Stimulated activated CD4-positive, alpha-beta T cell treated with anti-CD3 and anti-CD28 coated beads, Interleukin-4, amount 100 ng/mL, for 1 hour (primary cell): ENCODE data around the gene COL13A1.

Experiments used
- DNase-seq: peaks from one replicate; pipeline ENCODE4 v3.0.0-alpha.2; 2020

COL13A1 gene

GRCh38 chr10:69847883-69848282, 46.2 kb downstream of the COL13A1 start:
- DNase-seq: no peak

GRCh38 chr10:69848454-69848853, 46.7 kb downstream of the COL13A1 start:
- DNase-seq: no peak

GRCh38 chr10:69849825-69850224, 48.1 kb downstream of the COL13A1 start:
- DNase-seq: no peak

DNA sequence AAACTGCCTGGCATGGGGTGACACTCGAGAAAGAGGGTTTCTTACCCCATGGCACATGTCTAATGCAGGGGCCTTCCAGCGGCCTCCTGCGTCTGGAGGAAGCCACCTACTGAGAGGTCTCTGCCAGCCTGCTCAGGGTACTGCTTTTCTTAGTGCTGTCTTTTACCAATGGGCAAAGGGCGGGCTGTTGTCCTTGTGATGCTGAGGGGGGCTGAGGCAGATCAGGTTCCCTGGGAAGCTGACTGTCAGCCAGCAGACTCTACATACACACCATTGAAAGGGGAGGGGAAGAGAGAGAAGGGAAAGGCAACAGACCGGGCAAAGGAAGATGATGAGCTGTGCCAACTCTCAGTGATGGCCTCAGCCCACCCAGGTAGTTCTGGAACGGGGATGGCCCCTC, 48.7 kb downstream of the COL13A1 start:
- no peak for DNase-seq

GRCh38 chr10:69851306-69851705, 49.6 kb downstream of the COL13A1 start:
- no peak for DNase-seq

DNA sequence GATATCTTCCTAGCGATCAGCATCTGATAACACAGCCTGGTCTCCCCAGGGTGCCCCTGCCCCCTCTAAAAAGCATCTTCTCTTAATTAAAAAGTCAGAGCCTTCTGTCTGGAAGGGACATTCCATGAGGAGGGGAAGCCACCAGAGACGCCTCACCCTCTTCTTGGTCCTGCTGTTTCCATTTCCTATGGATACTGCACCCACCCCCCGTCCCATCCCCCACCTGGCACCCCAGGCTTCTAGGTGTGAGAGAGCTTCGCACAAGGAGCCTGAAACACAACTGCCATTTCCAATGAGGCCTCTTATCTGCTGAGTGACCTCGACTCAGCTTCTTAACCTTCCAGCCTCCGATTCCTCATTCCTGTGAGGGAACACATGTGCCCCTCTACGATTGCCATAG, 51.4 kb downstream of the COL13A1 start:
- DNase-seq: no peak

- no peak for DNase-seq
Measured at GRCh38 chr10:69854511-69855345, 53.0 kb downstream of the COL13A1 start.

DNA sequence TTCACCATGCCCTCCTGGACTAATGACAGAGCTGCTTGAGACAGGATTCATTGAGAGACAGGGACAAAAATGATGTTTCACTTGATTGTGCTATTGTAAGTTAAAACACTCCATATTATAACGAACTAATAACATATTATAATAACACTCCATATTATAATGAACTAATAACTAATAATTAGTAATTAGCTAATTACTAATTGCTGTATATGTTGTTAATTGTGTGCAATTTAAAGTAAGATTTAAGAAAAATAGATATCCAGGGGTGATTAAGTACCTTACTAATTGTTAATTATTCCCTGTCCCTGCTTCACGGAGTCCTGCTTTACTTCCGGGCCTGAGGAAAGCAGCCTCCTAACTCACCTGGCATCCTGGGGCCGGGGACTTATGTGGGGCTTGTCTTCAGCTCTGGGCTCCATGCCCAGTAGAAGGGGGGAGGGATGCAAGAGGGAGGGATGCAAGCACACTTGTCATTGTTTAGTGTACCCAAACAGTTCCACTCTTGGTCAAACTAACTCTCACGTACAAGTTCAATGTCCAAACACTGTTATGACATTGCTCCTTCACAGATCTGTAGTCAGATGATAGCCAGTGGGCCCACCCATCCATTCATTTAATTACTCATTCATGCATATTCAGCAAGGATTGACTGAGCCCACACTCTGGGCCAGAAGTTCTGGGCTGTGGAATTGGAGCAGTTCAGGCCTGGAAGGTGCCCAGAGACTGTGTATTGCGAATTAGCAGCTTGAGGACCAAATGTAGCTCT, 53.8 kb downstream of the COL13A1 start:
- DNase-seq: no peak

DNA sequence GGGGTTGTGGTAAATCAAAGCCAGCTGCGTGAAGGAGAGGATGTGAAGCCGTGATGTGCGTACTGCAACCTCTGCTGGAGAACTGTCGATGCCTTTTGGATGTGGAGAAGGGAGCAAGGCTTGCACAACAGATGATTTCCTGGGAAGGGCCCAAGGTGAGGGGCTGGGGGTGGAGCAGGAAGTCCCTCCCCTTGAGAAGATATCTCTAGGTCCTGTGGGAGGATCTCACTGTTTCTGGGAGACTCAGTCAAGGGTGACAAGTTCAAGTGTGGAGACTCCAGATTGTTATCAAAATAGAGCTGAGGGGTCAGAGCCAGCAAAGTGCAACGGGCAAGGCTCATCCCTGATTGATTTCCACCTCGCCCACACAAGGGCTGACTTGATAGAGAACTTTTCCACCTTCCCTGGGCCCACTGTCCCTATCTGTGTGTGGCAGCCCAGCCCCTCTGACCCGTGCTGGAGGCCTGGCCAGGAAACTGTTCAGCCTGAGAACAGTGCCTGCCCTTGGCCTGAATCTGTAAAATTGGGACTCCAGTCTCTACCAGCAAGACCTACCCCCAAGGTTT, 55.0 kb downstream of the COL13A1 start:
- no peak for DNase-seq

GRCh38 chr10:69858201-69858600, 56.5 kb downstream of the COL13A1 start:
- DNase-seq: no peak

DNA sequence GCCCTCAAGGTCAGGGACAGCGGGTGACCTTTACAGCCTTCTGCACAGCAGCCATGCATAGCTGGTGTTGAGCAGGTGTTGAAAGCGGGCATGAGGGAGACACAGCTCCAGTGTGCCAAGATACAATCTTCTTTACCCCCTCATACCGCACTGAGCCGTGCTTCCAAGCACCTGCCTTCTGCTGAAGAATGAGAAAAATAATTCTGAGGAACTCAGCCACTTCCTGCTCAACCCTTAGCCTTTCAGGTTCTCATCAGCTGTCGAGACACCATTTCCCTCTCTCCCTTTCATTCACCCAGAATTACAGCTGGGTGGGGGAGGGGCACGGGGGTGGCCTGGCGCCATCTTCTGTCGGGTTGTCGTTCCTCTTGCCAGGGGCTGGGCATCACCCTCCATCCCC, 58.6 kb downstream of the COL13A1 start:
- no peak for DNase-seq

- no peak for DNase-seq
Measured at GRCh38 chr10:69861251-69862240, 59.8 kb downstream of the COL13A1 start.

DNA sequence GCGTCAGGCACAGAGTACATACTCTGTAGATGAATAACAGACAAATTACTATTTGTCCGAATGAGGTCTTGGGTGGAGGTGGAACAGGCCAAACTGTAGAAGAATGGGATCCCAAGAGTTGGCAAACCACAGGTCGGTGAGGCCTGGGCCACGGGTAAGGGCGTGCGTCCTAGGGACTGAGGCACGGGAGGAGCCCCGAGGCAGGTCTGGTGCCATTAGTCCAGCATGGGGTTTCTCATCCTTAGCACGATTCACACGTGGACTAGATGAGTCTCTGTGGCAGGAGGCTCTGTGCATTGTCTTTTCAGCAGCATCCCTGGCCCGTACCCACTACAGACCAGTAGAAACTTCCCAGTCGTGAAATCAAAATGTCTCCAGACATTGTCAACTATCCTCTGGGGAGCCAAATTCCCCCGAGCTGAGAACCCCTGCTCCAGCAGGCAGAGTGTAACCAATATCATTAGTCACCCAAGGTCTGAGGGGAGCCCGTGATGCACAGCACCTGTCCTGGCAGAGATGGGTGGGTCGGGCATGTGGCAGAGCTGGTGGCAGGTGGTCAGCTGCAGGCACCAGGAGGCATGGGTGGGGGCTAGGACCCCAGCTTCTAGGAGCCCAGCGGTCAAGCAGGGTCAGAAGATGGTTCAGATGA, 61.3 kb downstream of the COL13A1 start:
- no peak for DNase-seq

DNA sequence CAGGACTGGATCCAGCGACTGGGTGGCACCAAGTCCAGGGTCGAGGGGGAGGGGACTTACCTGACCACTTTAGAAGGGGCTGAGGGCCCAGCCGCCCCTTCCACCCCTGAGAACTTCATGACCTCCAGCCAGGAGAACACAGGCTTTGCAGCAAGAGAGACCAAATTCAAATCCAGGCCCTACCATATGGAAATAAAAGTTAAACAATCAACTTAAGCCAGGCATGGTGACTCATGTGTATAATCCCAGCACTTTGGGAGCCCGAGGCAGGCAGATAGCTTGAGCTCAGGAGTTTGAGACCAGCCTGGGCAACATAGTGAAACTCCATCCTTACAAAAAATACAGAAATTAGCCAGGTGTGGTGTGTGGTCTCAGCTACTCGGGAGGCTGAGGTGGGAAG, 61.9 kb downstream of the COL13A1 start:
- DNase-seq: no peak

DNA sequence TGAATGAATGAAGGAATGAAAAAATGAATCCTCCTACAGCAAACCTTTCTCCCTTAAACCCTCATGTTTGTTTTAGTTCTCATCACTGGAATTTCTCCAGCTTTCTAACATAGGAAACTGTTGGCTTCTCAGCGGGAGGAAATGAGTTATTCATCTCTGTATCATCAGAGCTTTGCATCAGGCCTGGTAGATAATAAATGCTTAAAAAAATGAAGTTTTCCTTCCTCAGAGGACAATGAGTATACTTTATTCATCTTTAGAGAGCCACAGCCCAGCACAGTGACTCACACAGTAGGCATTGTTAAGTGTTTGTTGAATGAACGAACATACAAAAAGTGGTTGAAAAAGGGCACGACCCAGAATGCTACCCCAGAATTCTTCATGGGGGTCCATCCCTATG, 62.6 kb downstream of the COL13A1 start:
- DNase-seq: no peak

DNA sequence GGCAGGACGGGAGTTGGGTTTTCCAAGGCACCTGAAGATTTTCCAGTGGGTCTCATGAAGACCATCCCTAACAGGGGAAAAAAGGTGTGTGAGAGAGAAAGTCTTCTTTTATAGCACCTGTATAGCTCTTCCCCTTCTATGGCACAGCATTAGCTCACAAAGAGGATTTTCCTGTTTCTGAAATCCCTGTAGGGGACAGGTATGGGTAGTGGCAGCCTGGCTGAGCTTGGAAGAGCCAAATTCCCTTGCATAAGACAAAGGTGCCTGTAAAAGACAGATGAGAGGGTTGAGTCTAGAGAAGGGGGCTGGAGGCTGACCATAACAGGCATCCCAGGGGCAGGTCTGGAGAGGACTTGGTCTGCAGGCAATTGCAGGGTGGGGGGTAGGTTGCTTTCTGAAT, 63.7 kb downstream of the COL13A1 start:
- DNase-seq: no peak

DNA sequence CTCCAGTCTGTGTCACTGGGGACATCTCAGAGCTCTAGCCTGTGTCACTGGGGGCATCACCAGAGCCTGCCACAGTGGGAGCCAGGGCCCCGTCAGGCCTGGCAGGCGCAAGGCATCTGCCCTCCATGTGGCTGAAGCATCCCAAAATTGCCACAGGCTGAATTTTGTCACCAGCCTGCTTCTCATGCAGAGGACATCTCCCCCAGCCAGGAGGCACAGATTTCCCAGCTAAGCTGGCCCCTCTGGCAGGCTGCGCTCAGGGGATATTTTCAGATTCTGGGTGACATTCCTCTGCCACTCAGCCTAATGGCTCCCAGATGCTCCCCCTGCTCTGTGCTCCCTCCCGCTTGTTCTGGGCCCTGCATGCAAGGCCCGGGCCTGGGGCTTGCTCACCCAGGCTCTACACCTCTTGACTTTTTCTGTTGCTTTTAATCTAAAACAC, 64.6 kb downstream of the COL13A1 start:
- no peak for DNase-seq

GRCh38 chr10:69866688-69867461, 65.2 kb downstream of the COL13A1 start:
- DNase-seq: no peak

DNA sequence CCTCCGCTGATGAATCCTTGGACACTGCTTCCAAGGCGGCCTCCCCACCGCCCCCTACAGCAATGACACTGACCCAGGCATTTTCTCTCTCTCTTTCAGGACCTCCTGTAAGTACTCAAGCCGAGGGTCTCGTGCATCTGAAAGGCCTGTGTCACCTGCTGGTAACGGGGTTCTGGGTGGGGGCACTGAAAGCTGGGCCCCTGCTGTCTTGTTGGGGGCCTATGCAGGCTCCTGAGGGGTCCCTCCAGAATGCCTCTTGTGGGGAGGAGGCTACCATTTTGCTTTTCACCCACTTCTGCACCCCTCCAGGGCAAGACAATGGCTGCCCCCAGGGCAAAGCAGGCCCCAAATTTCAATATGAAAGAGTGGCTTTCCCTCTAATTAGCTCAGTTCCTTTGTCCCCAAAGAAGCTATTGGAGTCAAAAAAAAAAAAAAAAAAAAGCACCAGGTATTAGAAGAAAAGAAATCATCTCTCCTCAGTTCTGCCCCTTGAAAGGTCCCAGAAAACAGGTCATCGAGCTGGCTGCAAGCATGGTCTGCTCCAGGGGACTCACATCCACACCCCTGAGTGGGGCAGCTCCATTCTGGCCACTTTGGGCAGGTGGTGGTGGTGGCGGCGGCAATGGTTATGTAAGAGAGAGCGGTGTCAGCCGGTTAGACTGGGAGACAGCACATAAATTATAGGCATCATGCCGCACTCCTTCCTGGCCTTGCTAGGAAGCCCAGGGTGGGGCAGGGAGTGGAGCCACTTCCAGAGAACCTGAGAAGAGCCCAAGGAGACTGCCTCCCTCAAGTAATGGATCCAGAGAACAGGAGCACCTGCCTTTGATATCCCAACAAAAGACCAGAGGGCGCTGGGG, 66.2 kb downstream of the COL13A1 start:
- DNase-seq: no peak

- DNase-seq: no peak
Measured at GRCh38 chr10:69868821-69869220, 67.1 kb downstream of the COL13A1 start.
